Measurements from ENCODE around the gene SLC6A20.

DNA sequence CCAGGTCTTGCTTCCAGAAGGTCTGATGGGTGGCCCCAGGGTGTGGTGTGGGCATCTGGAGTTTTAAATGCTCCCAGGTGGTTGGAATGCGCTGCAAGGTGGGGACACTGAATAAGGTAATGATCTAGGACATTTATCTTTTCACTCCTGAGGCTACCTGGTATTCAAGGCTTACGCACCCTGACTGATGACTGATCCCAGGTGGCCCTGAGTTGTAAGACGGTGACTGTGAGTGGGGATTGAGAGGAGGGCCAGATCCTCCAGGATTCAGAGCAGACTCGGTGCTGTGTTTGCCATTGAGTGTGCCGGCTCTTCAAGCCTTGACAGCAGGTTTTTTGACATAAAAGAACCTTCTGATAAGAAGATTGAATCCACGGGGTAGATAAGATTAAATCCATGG, 40.3 kb downstream of the SLC6A20 start:
- TF ChIP-seq, protein P1, sequence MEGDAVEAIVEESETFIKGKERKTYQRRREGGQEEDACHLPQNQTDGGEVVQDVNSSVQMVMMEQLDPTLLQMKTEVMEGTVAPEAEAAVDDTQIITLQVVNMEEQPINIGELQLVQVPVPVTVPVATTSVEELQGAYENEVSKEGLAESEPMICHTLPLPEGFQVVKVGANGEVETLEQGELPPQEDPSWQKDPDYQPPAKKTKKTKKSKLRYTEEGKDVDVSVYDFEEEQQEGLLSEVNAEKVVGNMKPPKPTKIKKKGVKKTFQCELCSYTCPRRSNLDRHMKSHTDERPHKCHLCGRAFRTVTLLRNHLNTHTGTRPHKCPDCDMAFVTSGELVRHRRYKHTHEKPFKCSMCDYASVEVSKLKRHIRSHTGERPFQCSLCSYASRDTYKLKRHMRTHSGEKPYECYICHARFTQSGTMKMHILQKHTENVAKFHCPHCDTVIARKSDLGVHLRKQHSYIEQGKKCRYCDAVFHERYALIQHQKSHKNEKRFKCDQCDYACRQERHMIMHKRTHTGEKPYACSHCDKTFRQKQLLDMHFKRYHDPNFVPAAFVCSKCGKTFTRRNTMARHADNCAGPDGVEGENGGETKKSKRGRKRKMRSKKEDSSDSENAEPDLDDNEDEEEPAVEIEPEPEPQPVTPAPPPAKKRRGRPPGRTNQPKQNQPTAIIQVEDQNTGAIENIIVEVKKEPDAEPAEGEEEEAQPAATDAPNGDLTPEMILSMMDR (IDR thresholded peaks at IDR 0.05) = no peak
- TF ChIP-seq POLR2A (IDR thresholded peaks at IDR 0.05) (no peak), POLR2AphosphoS5 (IDR thresholded peaks at IDR 0.05) (no peak), EP300 (IDR thresholded peaks at IDR 0.05) (no peak)

Measured in sigmoid colon (tissue), 4 donors.